ENCODE measurements around the gene ITIH3.

The ITIH3 gene

GRCh38 chr3:52800079-52800478 is 5.5 kb downstream of the ITIH3 start:
- Mint-ChIP-seq H3K4me1 (no peaks in the 10 kb centered on the region), H3K4me3 (no peak overlapping the region), H3K9me3 (no peaks in the 10 kb centered on the region), H3K27me3 (no peaks in the 10 kb centered on the region), H3K36me3 (no peaks in the 10 kb centered on the region), H3K27ac (no peak overlapping the region)

GRCh38 chr3:52801839-52802238 is 7.2 kb downstream of the ITIH3 start:
- no peaks in the 10 kb centered on the region for H3K4me1 Mint-ChIP-seq
- H3K27me3 Mint-ChIP-seq, result no peaks in the 10 kb centered on the region
- no peak overlapping the region for H3K27ac Mint-ChIP-seq
- H3K36me3 Mint-ChIP-seq, result no peaks in the 10 kb centered on the region
- H3K4me3 Mint-ChIP-seq, result no peak overlapping the region
- H3K9me3 Mint-ChIP-seq, result no peaks in the 10 kb centered on the region

- no peak overlapping the region for H3K27ac Mint-ChIP-seq
Measured at GRCh38 chr3:52805270-52806039, 10.9 kb downstream of the ITIH3 start.

GRCh38 chr3:52809149-52809548 is 14.6 kb downstream of the ITIH3 start:
- H3K36me3 Mint-ChIP-seq, result no peaks in the 10 kb centered on the region
- H3K27me3 Mint-ChIP-seq, result no peaks in the 10 kb centered on the region
- no peak overlapping the region for H3K4me3 Mint-ChIP-seq
- H3K4me1 Mint-ChIP-seq, result no peaks in the 10 kb centered on the region
- no peaks in the 10 kb centered on the region for H3K9me3 Mint-ChIP-seq
- no peak overlapping the region for H3K27ac Mint-ChIP-seq

More at GRCh38 chr3:52805270-52806039, 10.9 kb downstream of the ITIH3 start:
- H3K36me3 Mint-ChIP-seq, result no peaks in the 10 kb centered on the region
- H3K4me1 Mint-ChIP-seq, result no peaks in the 10 kb centered on the region
- no peaks in the 10 kb centered on the region for H3K27me3 Mint-ChIP-seq
- H3K4me3 Mint-ChIP-seq, result no peak overlapping the region
- H3K9me3 Mint-ChIP-seq, result no peaks in the 10 kb centered on the region

- H3K4me3 Mint-ChIP-seq, result no peak overlapping the region
- H3K27ac Mint-ChIP-seq, result no peak overlapping the region
- no peaks in the 10 kb centered on the region for H3K4me1 Mint-ChIP-seq
- no peaks in the 10 kb centered on the region for H3K36me3 Mint-ChIP-seq
- H3K27me3 Mint-ChIP-seq, result no peaks in the 10 kb centered on the region
- H3K9me3 Mint-ChIP-seq, result no peaks in the 10 kb centered on the region
Measured at GRCh38 chr3:52809662-52810377, 15.2 kb downstream of the ITIH3 start.

GRCh38 chr3:52810923-52811322 is 16.3 kb downstream of the ITIH3 start:
- Mint-ChIP-seq H3K27ac (no peak overlapping the region), H3K36me3 (no peaks in the 10 kb centered on the region), H3K27me3 (no peaks in the 10 kb centered on the region), H3K4me3 (no peak overlapping the region), H3K9me3 (no peaks in the 10 kb centered on the region), H3K4me1 (no peaks in the 10 kb centered on the region)

- Mint-ChIP-seq H3K9me3 (no peaks in the 10 kb centered on the region), H3K4me3 (no peak overlapping the region), H3K27me3 (no peaks in the 10 kb centered on the region), H3K36me3 (no peaks in the 10 kb centered on the region), H3K4me1 (no peaks in the 10 kb centered on the region), H3K27ac (no peak overlapping the region)
Measured at GRCh38 chr3:52811452-52812011, 16.9 kb downstream of the ITIH3 start.

- H3K36me3 Mint-ChIP-seq, result no peaks in the 10 kb centered on the region
- H3K4me3 Mint-ChIP-seq, result no peak overlapping the region
- H3K4me1 Mint-ChIP-seq, result no peaks in the 10 kb centered on the region
- H3K27ac Mint-ChIP-seq, result no peak overlapping the region
- H3K9me3 Mint-ChIP-seq, result no peaks in the 10 kb centered on the region
- H3K27me3 Mint-ChIP-seq, result no peaks in the 10 kb centered on the region
Measured at GRCh38 chr3:52813810-52814209, 19.2 kb downstream of the ITIH3 start.

GRCh38 chr3:52816199-52816598 is 21.6 kb downstream of the ITIH3 start:
- no peak overlapping the region for H3K27ac Mint-ChIP-seq
- H3K27me3 Mint-ChIP-seq, result no peaks in the 10 kb centered on the region
- H3K9me3 Mint-ChIP-seq, result no peaks in the 10 kb centered on the region
- H3K36me3 Mint-ChIP-seq, result no peaks in the 10 kb centered on the region
- H3K4me1 Mint-ChIP-seq, result no peaks in the 10 kb centered on the region
- H3K4me3 Mint-ChIP-seq, result no peak overlapping the region

- H3K4me1 Mint-ChIP-seq, result no peaks in the 10 kb centered on the region
- H3K27me3 Mint-ChIP-seq, result no peaks in the 10 kb centered on the region
- H3K4me3 Mint-ChIP-seq, result no peak overlapping the region
- H3K9me3 Mint-ChIP-seq, result no peaks in the 10 kb centered on the region
- H3K27ac Mint-ChIP-seq, result no peak overlapping the region
- H3K36me3 Mint-ChIP-seq, result no peaks in the 10 kb centered on the region
Measured at GRCh38 chr3:52816654-52817053, 22.1 kb downstream of the ITIH3 start.

GRCh38 chr3:52817221-52817620 is 22.6 kb downstream of the ITIH3 start:
- Mint-ChIP-seq H3K4me1 (no peaks in the 10 kb centered on the region), H3K27me3 (no peaks in the 10 kb centered on the region), H3K27ac (no peak overlapping the region), H3K36me3 (no peaks in the 10 kb centered on the region), H3K4me3 (no peak overlapping the region), H3K9me3 (no peaks in the 10 kb centered on the region)

- Mint-ChIP-seq H3K4me3 (no peak overlapping the region), H3K27me3 (no peaks in the 10 kb centered on the region), H3K4me1 (no peaks in the 10 kb centered on the region), H3K27ac (no peak overlapping the region), H3K36me3 (no peaks in the 10 kb centered on the region), H3K9me3 (no peaks in the 10 kb centered on the region)
Measured at GRCh38 chr3:52817860-52818259, 23.3 kb downstream of the ITIH3 start.

- Mint-ChIP-seq H3K4me1 (no peaks in the 10 kb centered on the region), H3K27me3 (no peaks in the 10 kb centered on the region), H3K4me3 (no peak overlapping the region), H3K9me3 (no peaks in the 10 kb centered on the region), H3K36me3 (no peaks in the 10 kb centered on the region), H3K27ac (no peak overlapping the region)
Measured at GRCh38 chr3:52819936-52820335, 25.3 kb downstream of the ITIH3 start.

- Mint-ChIP-seq H3K4me1 (no peaks in the 10 kb centered on the region), H3K27ac (no peak overlapping the region), H3K27me3 (no peaks in the 10 kb centered on the region)
Measured at GRCh38 chr3:52820736-52821135, 26.1 kb downstream of the ITIH3 start.

GRCh38 chr3:52822363-52822762 is 27.8 kb downstream of the ITIH3 start:
- Mint-ChIP-seq H3K36me3 (no peaks in the 10 kb centered on the region), H3K4me1 (no peaks in the 10 kb centered on the region), H3K4me3 (no peak overlapping the region), H3K9me3 (no peaks in the 10 kb centered on the region), H3K27me3 (no peaks in the 10 kb centered on the region), H3K27ac (no peak overlapping the region)

More at GRCh38 chr3:52820736-52821135, 26.1 kb downstream of the ITIH3 start:
- no peaks in the 10 kb centered on the region for H3K36me3 Mint-ChIP-seq
- no peak overlapping the region for H3K4me3 Mint-ChIP-seq
- no peaks in the 10 kb centered on the region for H3K9me3 Mint-ChIP-seq

GRCh38 chr3:52824037-52824436 is 29.4 kb downstream of the ITIH3 start:
- H3K4me3 Mint-ChIP-seq, result no peak overlapping the region
- no peaks in the 10 kb centered on the region for H3K27me3 Mint-ChIP-seq
- H3K4me1 Mint-ChIP-seq, result no peaks in the 10 kb centered on the region
- no peaks in the 10 kb centered on the region for H3K36me3 Mint-ChIP-seq
- no peak overlapping the region for H3K27ac Mint-ChIP-seq
- H3K9me3 Mint-ChIP-seq, result no peaks in the 10 kb centered on the region
